Measurements from ENCODE around the gene DENND2A.
"Not testable (repeated sequence)": the region's sequence is repeated elsewhere in the genome, so short reads cannot be mapped to it uniquely, and the experiment has no call there.

DENND2A gene

GRCh38 chr7:140645166-140645900 lies 4.7 kb upstream of the DENND2A start:
- DNase-seq: no peak

GRCh38 chr7:140644761-140645160 lies 4.1 kb upstream of the DENND2A start:
- DNase-seq: not testable (repeated sequence)

GRCh38 chr7:140643416-140643815 lies 2.8 kb upstream of the DENND2A start:
- no peak for DNase-seq

- no peak for DNase-seq
Observed at GRCh38 chr7:140641524-140642195, 1.0 kb upstream of the DENND2A start.

GRCh38 chr7:140640060-140640637 lies 464 bp downstream of the DENND2A start:
- no peak for DNase-seq

GRCh38 chr7:140639366-140640053 lies 1.1 kb downstream of the DENND2A start:
- no peak for DNase-seq

GRCh38 chr7:140638173-140638791 lies 2.3 kb downstream of the DENND2A start:
- no peak for DNase-seq

GRCh38 chr7:140637400-140637799 lies 3.2 kb downstream of the DENND2A start:
- no peak for DNase-seq

GRCh38 chr7:140635816-140636215 lies 4.8 kb downstream of the DENND2A start:
- DNase-seq: no peak

- no peak for DNase-seq
Observed at GRCh38 chr7:140635345-140635744, 5.3 kb downstream of the DENND2A start.

GRCh38 chr7:140631602-140632001 lies 9.0 kb downstream of the DENND2A start:
- DNase-seq: no peak

GRCh38 chr7:140631021-140631420 lies 9.6 kb downstream of the DENND2A start:
- DNase-seq: no peak

- peak; percentile 24 for DNase-seq
Observed at GRCh38 chr7:140625908-140626868, 14.4 kb downstream of the DENND2A start.

GRCh38 chr7:140625192-140625558 lies 15.4 kb downstream of the DENND2A start:
- DNase-seq: not testable (repeated sequence)

GRCh38 chr7:140624392-140625191 lies 16.0 kb downstream of the DENND2A start:
- DNase-seq: no peak

- DNase-seq: no peak
Observed at GRCh38 chr7:140623980-140624379, 16.6 kb downstream of the DENND2A start.

- no peak for DNase-seq
Observed at GRCh38 chr7:140621401-140622021, 19.1 kb downstream of the DENND2A start.

- DNase-seq: not testable (repeated sequence)
Observed at GRCh38 chr7:140619915-140620510, 20.6 kb downstream of the DENND2A start.

GRCh38 chr7:140619176-140619575 lies 21.4 kb downstream of the DENND2A start:
- DNase-seq: no peak

GRCh38 chr7:140618306-140618705 lies 22.3 kb downstream of the DENND2A start:
- DNase-seq: no peak

Measured in NCI-H1417 treated with DMSO at 0.1 percent for 48 hours (cell line).